Glutamatergic neuron (in vitro differentiated cells): ENCODE data around the gene FAM8A1. TPM values are rescaled to one million over a fixed set of nuclear protein-coding genes. Genes with fewer than 3 reads are reported as not detected.
"Not testable (repeated sequence)": the region's sequence is repeated elsewhere in the genome, so short reads cannot be mapped to it uniquely, and the experiment has no call there.

Experiments
- DNase-seq: peaks from one replicate; pipeline ENCODE4 v3.0.0; 2022
- H3K27ac Mint-ChIP-seq: one replicate; pipeline ENCODE4 v1.8.0; 2020; ENCODE audit warnings: mild to moderate bottlenecking, mixed read lengths, inconsistent platforms; ENCODE audit not compliant: unreplicated experiment
- H3K27me3 Mint-ChIP-seq: one replicate; pipeline ENCODE4 v1.8.0; 2020; ENCODE audit warnings: mild to moderate bottlenecking, moderate library complexity, mixed read lengths, inconsistent platforms; ENCODE audit not compliant: unreplicated experiment
- H3K36me3 Mint-ChIP-seq: one replicate; pipeline ENCODE4 v1.8.0; 2020; ENCODE audit warnings: mild to moderate bottlenecking, mixed read lengths, inconsistent platforms; ENCODE audit not compliant: unreplicated experiment
- H3K4me1 Mint-ChIP-seq: one replicate; pipeline ENCODE4 v1.8.0; 2020; ENCODE audit warnings: mild to moderate bottlenecking, low read depth, mixed read lengths, inconsistent platforms; ENCODE audit not compliant: unreplicated experiment
- H3K4me3 Mint-ChIP-seq: one replicate; pipeline ENCODE4 v1.8.0; 2020; ENCODE audit warnings: mild to moderate bottlenecking, mixed read lengths, inconsistent platforms; ENCODE audit not compliant: unreplicated experiment
- H3K9me3 Mint-ChIP-seq: one replicate; pipeline ENCODE4 v1.8.0; 2020; ENCODE audit warnings: mild to moderate bottlenecking, moderate library complexity, mixed read lengths, inconsistent platforms; ENCODE audit not compliant: unreplicated experiment
- CTCF ChIP-seq: fragments of 200-600 bp; sonication (generic); IDR thresholded peaks from one replicate; pipeline ENCODE4 v1.5.0; 2021; ENCODE audit not compliant: partially characterized antibody, unreplicated experiment
- total RNA-seq: library from RNA; stranded (reverse); fragmentation: NEBNext Ultra II Directional; extraction: Animal tissue kit (Norgen Biotek cat#: 25700); gene quantifications from one replicate; pipeline ENCODE4 v1.2.1, GENCODE V29; 2021; ENCODE audit not compliant: unreplicated experiment

FAM8A1 gene
- total RNA-seq, 1 donor from 2014 or later: 16.5 TPM

GRCh38 chr6:17562636-17563035 lies 37.5 kb upstream of the FAM8A1 start:
- peaks cover 8% of the 10 kb centered on the region for H3K9me3 Mint-ChIP-seq
- H3K27ac Mint-ChIP-seq: no peak overlapping the region
- H3K27me3 Mint-ChIP-seq: peaks cover 2% of the 10 kb centered on the region
- H3K4me3 Mint-ChIP-seq: no peak overlapping the region
- H3K4me1 Mint-ChIP-seq: no peaks in the 10 kb centered on the region
- no peak for DNase-seq
- TF ChIP-seq CTCF: no peak
- peaks cover 19% of the 10 kb centered on the region for H3K36me3 Mint-ChIP-seq

- Mint-ChIP-seq H3K4me1 (no peaks in the 10 kb centered on the region), H3K27me3 (peaks cover 2% of the 10 kb centered on the region), H3K27ac (no peak overlapping the region), H3K9me3 (peaks cover 9% of the 10 kb centered on the region), H3K36me3 (peaks cover 10% of the 10 kb centered on the region), H3K4me3 (no peak overlapping the region)
- DNase-seq: no peak
- TF ChIP-seq CTCF: no peak
Observed at GRCh38 chr6:17565399-17565798, 34.7 kb upstream of the FAM8A1 start.

GRCh38 chr6:17574866-17575560 lies 25.1 kb upstream of the FAM8A1 start:
- no peak overlapping the region for H3K27ac Mint-ChIP-seq
- H3K27me3 Mint-ChIP-seq: no peaks in the 10 kb centered on the region
- peaks cover 3% of the 10 kb centered on the region for H3K9me3 Mint-ChIP-seq
- H3K4me1 Mint-ChIP-seq: no peaks in the 10 kb centered on the region
- no peak for TF ChIP-seq CTCF
- H3K4me3 Mint-ChIP-seq: no peak overlapping the region
- peaks cover 15% of the 10 kb centered on the region for H3K36me3 Mint-ChIP-seq
- DNase-seq: no peak

GRCh38 chr6:17577059-17577458 lies 23.0 kb upstream of the FAM8A1 start:
- no peak for DNase-seq
- Mint-ChIP-seq H3K4me1 (no peaks in the 10 kb centered on the region), H3K36me3 (peaks cover 21% of the 10 kb centered on the region), H3K4me3 (no peak overlapping the region), H3K27ac (no peak overlapping the region), H3K27me3 (no peaks in the 10 kb centered on the region), H3K9me3 (peaks cover 7% of the 10 kb centered on the region)
- no peak for TF ChIP-seq CTCF

GRCh38 chr6:17580518-17581048 lies 19.5 kb upstream of the FAM8A1 start:
- H3K4me3 Mint-ChIP-seq: peak overlapping the region; percentile 84
- peak; percentile 67 for DNase-seq
- H3K9me3 Mint-ChIP-seq: peaks cover 7% of the 10 kb centered on the region

GRCh38 chr6:17581282-17581681 lies 18.8 kb upstream of the FAM8A1 start:
- not testable (repeated sequence) for H3K27me3 Mint-ChIP-seq, H3K9me3 Mint-ChIP-seq, H3K27ac Mint-ChIP-seq, DNase-seq, H3K4me1 Mint-ChIP-seq
- peaks cover 16% of the 10 kb centered on the region for H3K36me3 Mint-ChIP-seq
- peak overlapping the region; percentile 71 for H3K4me3 Mint-ChIP-seq

More at GRCh38 chr6:17580518-17581048, 19.5 kb upstream of the FAM8A1 start:
- H3K27ac Mint-ChIP-seq: no peak overlapping the region
- no peaks in the 10 kb centered on the region for H3K27me3 Mint-ChIP-seq
- H3K4me1 Mint-ChIP-seq: no peaks in the 10 kb centered on the region
- TF ChIP-seq CTCF: no peak
- H3K36me3 Mint-ChIP-seq: peaks cover 16% of the 10 kb centered on the region
